OCI-LY3 (cell line): ENCODE measurements around the gene PPL.

ENCODE experiments used
- CTCF ChIP-seq: fragments of 200-600, 300-600 bp; sonication (generic); IDR thresholded peaks from 2 replicates; pipeline ENCODE4 v1.5.1; 2014; ENCODE audit warnings: antibody characterized with exemption, low read length, low read depth
- EZH2phosphoT487 ChIP-seq: fragments of 200-600 bp; shearing (Covaris generic); IDR thresholded peaks from 2 replicates; pipeline ENCODE4 v1.6.1; 2018; ENCODE audit warnings: antibody characterized with exemption, mixed run types, low read depth

DNA sequence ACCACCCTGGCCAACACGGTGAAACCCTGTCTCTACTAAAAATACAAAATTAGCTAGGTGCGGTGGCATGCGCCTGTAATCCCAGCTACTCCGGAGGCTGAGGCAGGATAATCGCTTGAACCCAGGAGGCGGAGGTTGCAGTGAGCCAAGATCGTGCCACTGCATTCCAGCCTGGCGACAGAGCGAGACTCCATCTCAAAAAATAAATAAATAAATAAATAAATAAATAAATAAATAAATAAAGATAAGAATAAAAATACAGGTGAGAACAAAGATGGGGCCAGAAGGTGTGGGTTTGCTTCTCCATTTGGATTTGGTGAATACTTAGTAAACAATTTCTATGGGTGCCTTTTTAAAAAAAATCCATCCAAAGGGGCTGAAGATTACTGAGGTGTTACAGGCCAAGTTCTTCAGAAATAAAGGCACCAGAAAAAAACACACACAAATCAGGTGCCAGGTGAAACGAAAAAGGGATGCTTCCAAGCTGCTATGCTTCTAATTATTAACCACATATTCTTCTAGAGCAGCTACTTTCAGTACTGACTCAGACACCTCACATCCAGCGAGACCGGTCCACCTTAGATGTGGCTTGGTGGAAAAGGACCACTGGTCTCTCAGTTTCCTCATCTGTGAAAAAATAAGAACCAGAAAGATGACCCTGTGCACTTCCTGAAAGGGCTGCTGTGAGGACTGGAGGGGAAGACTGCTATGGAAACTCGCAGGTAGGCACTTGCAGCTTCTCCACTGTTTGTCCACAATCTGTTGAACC lies 99.0 kb downstream of the PPL start:
- no peak for TF ChIP-seq CTCF
- TF ChIP-seq EZH2phosphoT487 = no peak
